HG02970 (cell line): Measurements from ENCODE around the gene ROBO2.

Experiments used
- ATAC-seq: cut with Tn5 transposase; IDR thresholded peaks from one replicate; pipeline ENCODE4 v1.9.1; 2021; ENCODE audit warnings: mild to moderate bottlenecking, moderate library complexity, moderate number of reproducible peaks; ENCODE audit not compliant: unreplicated experiment, low FRiP score

ROBO2 gene

DNA sequence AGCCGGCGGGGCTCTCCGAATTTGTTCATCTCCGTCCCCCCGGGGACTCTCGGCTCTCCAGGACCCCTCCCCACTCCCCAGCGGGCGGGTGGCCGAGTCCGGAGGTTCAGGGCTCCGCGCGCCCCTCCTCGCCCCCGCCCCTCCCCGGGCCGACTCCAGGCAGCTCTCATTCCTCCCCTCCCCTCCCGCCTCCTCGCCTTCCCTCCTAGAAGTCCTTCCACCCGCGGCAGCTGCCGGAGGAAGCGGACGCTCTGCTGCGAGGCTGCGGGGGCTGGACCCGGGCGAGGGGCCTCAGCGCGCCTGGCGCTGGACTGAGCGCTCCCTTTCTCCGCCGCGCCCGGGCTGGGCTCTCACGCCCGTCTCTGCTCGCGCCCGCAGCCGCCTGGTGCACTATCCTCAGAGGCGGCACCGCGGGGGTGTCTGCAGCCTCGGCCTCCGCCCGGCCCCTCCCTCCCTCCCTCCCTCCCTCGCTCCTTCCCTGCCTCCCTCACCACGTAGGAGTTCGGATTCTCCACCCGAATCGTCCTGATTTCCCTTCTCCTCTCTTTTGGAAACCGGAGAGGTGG, at the start of gene ROBO2:
Gene ROBO2 (plus strand): TSS at position 494 of the 566 bp plus-strand sequence. CDS start 687 bp downstream, outside the sequence.
- ATAC-seq: no peak

DNA sequence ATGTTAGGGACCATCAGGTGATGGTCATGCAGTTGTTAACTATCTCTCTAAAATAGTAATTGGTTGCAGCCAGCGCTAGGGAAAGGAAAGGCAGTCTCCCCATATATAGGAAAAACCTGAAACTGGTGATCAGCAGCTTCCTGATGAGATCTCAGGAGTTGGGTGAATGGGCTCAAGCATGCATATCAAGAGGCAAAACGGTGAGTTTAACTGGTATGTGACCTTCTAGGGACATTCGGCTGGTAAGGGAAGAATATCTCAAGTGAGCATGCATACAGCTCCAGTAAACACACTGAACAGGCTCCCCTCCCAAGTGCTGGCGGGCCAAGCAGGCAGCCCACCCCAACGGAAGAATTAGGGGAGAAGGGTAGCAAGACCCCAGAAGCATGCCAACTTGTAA, 49.3 kb upstream of the ROBO2 start:
- ATAC-seq: no peak

GRCh38 chr3:76991165-76991564, 48.7 kb upstream of the ROBO2 start:
- no peak for ATAC-seq

DNA sequence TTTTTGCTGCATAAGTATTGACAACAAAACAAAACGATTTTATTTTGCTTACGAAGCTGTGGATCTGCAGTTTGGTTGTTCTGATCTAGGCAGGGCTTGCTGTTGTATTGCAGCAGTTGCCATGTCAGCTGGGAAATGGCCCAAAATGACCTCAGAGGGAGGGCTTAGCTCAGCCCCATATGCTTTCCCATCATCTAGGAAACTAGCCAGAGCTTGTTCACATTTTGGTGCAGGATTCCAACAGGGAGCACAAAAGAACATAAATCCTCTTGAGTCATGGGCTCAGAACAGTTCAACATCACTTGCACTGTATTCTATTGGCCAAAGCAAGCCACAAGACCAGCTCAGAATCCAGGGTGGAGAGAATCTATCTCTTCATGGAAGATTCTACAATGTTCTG, 42.2 kb upstream of the ROBO2 start:
- ATAC-seq: no peak

- no peak for ATAC-seq
Observed at GRCh38 chr3:76998555-76998954, 41.3 kb upstream of the ROBO2 start.

- no peak for ATAC-seq
Observed at GRCh38 chr3:77001062-77001701, 38.7 kb upstream of the ROBO2 start.

- no peak for ATAC-seq
Observed at GRCh38 chr3:77014226-77014625, 25.7 kb upstream of the ROBO2 start.

GRCh38 chr3:77025471-77025870, 14.4 kb upstream of the ROBO2 start:
- no peak for ATAC-seq

- no peak for ATAC-seq
Observed at GRCh38 chr3:77026904-77027634, 12.8 kb upstream of the ROBO2 start.

- no peak for ATAC-seq
Observed at GRCh38 chr3:77028005-77028404, 11.9 kb upstream of the ROBO2 start.

- ATAC-seq: no peak
Observed at GRCh38 chr3:77038468-77038929, 1.4 kb upstream of the ROBO2 start.

DNA sequence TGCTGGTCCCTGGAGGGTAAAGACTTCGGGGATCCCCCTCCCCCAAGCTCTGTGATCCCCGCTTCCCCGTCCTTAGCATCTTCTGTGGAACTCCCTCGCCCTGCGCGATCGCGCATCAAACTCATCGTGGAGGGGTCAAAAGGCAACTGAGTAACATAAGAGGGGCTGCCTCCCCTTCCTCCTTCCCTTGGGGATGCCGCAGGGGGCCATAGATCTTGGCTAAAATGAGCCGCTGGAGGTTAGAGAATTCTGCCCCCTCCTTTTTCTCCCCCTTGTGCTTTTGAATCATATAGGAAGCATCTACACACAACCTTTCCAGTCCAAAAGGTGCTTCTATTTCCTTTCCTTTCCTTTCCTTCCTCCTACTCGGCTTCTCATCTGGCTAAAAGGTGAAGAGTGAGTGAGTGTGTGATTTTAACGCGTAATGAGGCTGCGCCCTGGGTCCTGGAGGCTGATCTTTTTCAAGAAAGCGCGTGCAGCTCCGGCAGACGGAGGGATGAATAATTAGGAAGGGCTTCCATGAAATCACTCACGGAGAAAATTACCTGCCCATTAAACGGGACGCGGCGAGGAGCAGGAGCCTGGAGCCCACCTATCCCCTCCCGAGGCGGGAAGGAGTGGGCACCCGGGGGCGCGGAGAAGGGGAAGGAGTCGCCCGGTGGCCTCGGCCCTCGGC, 831 bp upstream of the ROBO2 start:
- ATAC-seq: no peak

DNA sequence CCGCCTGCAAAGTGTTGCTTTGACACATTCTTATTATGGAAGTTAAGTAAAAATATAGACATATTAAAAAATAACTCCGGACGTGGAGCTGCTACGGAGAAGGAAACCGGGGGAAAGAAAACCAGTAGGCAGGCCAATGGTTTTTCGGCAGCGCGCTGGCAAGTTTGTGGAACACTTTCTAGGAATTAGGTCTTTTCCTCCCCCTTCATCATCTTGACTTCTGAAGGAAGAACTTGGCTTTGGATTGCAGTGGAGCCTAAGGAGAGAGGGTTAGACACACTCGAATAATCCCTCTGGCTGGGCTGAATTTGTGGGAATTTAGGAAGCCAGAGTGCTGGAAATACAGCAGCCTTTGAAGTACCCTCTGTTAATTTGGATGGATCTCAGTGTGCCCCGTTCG, 317 bp downstream of the ROBO2 start:
- ATAC-seq: no peak

GRCh38 chr3:77040926-77041722, 1.2 kb downstream of the ROBO2 start:
- ATAC-seq: no peak

- no peak for ATAC-seq
Observed at GRCh38 chr3:77041811-77042210, 1.9 kb downstream of the ROBO2 start.

GRCh38 chr3:77042343-77042742, 2.4 kb downstream of the ROBO2 start:
- ATAC-seq: no peak

GRCh38 chr3:77042882-77043281, 3.0 kb downstream of the ROBO2 start:
- no peak for ATAC-seq

- no peak for ATAC-seq
Observed at GRCh38 chr3:77045686-77046085, 5.8 kb downstream of the ROBO2 start.

DNA sequence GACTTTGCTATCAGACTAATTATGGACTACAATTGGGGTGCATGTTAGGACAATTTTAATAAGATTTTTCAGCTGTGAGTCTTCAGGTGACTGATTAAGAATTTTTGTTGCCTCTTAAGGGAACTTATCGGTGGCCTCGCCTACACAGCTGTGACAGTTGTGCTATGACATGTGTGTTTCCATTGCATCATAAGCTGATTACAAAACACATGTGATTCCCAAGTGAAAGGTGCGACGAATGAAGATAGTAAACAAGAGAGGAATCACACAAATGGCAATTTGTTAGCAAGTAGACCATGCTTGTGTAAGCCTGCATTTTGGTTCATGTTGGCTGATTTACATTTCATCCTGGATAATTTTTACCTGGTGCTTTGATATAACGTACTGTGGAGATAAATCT, 8.3 kb downstream of the ROBO2 start:
- no peak for ATAC-seq

- ATAC-seq: no peak
Observed at GRCh38 chr3:77051591-77051990, 11.7 kb downstream of the ROBO2 start.
